C4-2B (cell line): Measurements from ENCODE around the gene PILRA.
"Not testable (repeated sequence)": the region's sequence is repeated elsewhere in the genome, so short reads cannot be mapped to it uniquely, and the experiment has no call there.

Experiments used
- H3K27ac ChIP-seq: fragments of 450-650 bp; 2 replicates; pipeline ENCODE4 v1.5.1; 2017
- ZFX ChIP-seq: fragments of 450-650 bp; IDR thresholded peaks from 2 replicates; pipeline ENCODE4 v1.6.1; 2017
- TF ChIP-seq, protein P1 (sequence below): fragments of 450-650 bp; conservative IDR thresholded peaks from 2 replicates; pipeline ENCODE4 v1.5.1; 2017; ENCODE audit warnings: mild to moderate bottlenecking

Gene PILRA

GRCh38 chr7:100356416-100357068 lies 16.7 kb upstream of the PILRA start:
- H3K27ac ChIP-seq: no peak overlapping the region
- TF ChIP-seq ZFX: no peak
- TF ChIP-seq, protein P1, sequence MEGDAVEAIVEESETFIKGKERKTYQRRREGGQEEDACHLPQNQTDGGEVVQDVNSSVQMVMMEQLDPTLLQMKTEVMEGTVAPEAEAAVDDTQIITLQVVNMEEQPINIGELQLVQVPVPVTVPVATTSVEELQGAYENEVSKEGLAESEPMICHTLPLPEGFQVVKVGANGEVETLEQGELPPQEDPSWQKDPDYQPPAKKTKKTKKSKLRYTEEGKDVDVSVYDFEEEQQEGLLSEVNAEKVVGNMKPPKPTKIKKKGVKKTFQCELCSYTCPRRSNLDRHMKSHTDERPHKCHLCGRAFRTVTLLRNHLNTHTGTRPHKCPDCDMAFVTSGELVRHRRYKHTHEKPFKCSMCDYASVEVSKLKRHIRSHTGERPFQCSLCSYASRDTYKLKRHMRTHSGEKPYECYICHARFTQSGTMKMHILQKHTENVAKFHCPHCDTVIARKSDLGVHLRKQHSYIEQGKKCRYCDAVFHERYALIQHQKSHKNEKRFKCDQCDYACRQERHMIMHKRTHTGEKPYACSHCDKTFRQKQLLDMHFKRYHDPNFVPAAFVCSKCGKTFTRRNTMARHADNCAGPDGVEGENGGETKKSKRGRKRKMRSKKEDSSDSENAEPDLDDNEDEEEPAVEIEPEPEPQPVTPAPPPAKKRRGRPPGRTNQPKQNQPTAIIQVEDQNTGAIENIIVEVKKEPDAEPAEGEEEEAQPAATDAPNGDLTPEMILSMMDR: no peak

DNA sequence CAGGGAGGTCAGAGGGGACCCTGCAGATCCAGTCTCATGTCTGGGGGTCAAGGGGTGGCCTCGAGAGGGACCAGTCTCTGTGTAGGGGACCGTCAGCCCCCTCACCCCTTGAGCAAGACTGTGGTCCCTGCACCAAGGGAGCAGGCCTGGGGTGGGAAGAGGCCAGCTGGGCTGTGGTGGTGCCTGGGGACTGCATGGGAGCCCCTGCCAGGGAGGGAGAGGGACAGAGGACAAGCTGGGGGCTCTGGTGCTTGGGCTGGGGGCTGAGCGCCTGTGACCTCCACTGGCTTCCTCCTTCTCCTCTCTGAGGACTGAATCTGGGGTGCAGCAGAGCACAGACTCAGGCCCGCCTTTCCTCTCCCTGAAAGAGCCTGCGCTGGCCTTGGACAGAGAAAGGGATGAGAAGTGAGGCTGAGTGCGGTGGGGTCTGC lies 16.1 kb upstream of the PILRA start:
- no peak overlapping the region for H3K27ac ChIP-seq
- TF ChIP-seq, protein P1: no peak
- no peak for TF ChIP-seq ZFX

GRCh38 chr7:100358027-100358856 lies 15.0 kb upstream of the PILRA start, which contains the start of gene PILRB:
Gene PILRB, plus strand, starts transcription at chr7:100358117. Its CDS starts 186 bp downstream, at chr7:100358303.
- TF ChIP-seq, protein P1: no peak
- TF ChIP-seq ZFX: no peak

DNA sequence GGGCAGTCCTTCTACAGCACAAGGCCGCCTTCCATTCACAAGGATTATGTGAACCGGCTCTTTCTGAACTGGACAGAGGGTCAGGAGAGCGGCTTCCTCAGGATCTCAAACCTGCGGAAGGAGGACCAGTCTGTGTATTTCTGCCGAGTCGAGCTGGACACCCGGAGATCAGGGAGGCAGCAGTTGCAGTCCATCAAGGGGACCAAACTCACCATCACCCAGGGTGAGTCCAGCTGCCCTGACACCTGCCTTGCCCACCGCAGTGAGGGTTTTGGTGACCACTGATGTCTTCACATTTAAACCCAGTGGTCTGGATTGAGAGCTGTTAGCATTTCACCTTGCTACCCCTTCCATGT lies 14.5 kb upstream of the PILRA start:
- H3K27ac ChIP-seq: no peak overlapping the region
- TF ChIP-seq ZFX: no peak
- TF ChIP-seq, protein P1: no peak

More at GRCh38 chr7:100358027-100358856, 15.0 kb upstream of the PILRA start, which contains the start of gene PILRB:
- H3K27ac ChIP-seq: no peak within 1 kb of the TSS

DNA sequence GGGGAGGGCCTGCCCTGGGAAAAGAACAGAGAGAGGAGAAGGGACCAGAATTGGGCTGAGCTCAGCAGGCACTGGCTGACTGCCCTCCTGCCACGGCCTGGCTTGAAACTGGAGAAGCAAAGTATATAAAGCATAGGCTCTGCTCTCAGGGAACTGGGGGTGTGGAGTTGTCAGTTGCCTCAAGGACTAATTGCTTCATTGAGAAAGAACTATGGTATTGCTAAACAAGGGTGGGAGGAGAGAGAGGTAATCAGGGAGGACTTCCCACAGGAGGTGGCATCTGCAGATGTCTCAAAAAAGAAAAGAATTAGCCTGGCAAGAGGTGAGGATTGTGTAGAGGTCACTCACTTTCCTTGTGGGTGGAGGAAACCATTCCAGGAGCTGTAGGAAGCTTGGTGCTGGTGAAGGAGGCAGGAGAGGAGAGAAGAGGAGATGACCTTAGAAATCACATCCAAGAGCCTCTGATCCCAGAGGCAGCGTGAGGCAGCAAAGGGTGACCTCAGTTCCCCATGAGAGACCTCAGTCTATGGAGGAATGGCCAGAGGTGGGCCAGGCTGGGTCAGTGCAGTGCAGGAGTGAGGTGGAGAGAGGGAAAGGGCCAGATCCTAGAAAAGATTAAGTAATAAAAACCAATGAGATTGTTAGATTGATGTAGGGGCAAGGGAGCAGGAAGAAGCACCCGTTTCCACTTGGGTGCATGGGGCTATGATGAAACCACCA lies 13.0 kb upstream of the PILRA start:
- no peak overlapping the region for H3K27ac ChIP-seq
- no peak for TF ChIP-seq ZFX
- TF ChIP-seq, protein P1: no peak

GRCh38 chr7:100363098-100363497 lies 10.2 kb upstream of the PILRA start:
- no peak for TF ChIP-seq ZFX
- TF ChIP-seq, protein P1: no peak
- H3K27ac ChIP-seq: no peak overlapping the region

GRCh38 chr7:100363797-100364196 lies 9.5 kb upstream of the PILRA start:
- H3K27ac ChIP-seq: not testable (repeated sequence)
